Naive B cell (primary cell): Measurements from ENCODE around the gene C1QL4. TPM values are rescaled to one million over a fixed set of nuclear protein-coding genes. Genes with fewer than 3 reads are reported as not detected.
"Not testable (repeated sequence)": the region's sequence is repeated elsewhere in the genome, so short reads cannot be mapped to it uniquely, and the experiment has no call there.

Experiments
- ATAC-seq, 2 donors: fragments of 150-1000 bp; cut with Tn5 transposase; 2 replicates each; pipeline ENCODE4 v1.10.0; 2021; ENCODE audit warnings: low read depth in 2 of 2, mild to moderate bottlenecking in 2 of 2, moderate library complexity in 2 of 2
- DNase-seq: peaks from one replicate; pipeline ENCODE4 v3.0.0; 2022
- H3K27ac Mint-ChIP-seq, 6 donors: one replicate each; pipeline ENCODE4 v1.8.0; 2020 to 2022; ENCODE audit warnings: mild to moderate bottlenecking in 6 of 6, mixed read lengths in 6 of 6, moderate library complexity in 5 of 6, inconsistent platforms in 2 of 6
- H3K27me3 Mint-ChIP-seq, 3 donors: one replicate each; pipeline ENCODE4 v1.8.0; 2021 to 2022; ENCODE audit warnings: mixed read lengths in 3 of 3, mild to moderate bottlenecking in 1 of 3
- H3K36me3 Mint-ChIP-seq, 2 donors: one replicate each; pipeline ENCODE4 v1.8.0; 2020 to 2022; ENCODE audit warnings: mixed read lengths in 2 of 2, inconsistent platforms in 1 of 2, mild to moderate bottlenecking in 1 of 2
- H3K4me1 Mint-ChIP-seq, 3 donors: one replicate each; pipeline ENCODE4 v1.8.0; 2020 to 2022; ENCODE audit warnings: mixed read lengths in 3 of 3, inconsistent platforms in 1 of 3, mild to moderate bottlenecking in 1 of 3, moderate library complexity in 1 of 3
- H3K4me3 Mint-ChIP-seq, 8 donors: one replicate each; pipeline ENCODE4 v1.8.0; 2020 to 2022; ENCODE audit warnings: mild to moderate bottlenecking in 8 of 8, mixed read lengths in 8 of 8, moderate library complexity in 8 of 8, inconsistent platforms in 2 of 8
- H3K9me3 Mint-ChIP-seq, 7 donors: one replicate each; pipeline ENCODE4 v1.8.0; 2020 to 2022; ENCODE audit warnings: mixed read lengths in 7 of 7, mild to moderate bottlenecking in 5 of 7, inconsistent platforms in 2 of 7, moderate library complexity in 1 of 7
- polyA plus RNA-seq, 6 donors: library from polyadenylated mRNA; unstranded; fragments of 300-500 nt; fragmentation: Illumina TruSeq; gene quantifications; one replicate each; pipeline ENCODE4 v1.2.3, GENCODE V29; 2021; ENCODE audit warnings: low read depth in 6 of 6

The C1QL4 gene
- polyA plus RNA-seq, 6 donors from 2014 or later: not detected

DNA sequence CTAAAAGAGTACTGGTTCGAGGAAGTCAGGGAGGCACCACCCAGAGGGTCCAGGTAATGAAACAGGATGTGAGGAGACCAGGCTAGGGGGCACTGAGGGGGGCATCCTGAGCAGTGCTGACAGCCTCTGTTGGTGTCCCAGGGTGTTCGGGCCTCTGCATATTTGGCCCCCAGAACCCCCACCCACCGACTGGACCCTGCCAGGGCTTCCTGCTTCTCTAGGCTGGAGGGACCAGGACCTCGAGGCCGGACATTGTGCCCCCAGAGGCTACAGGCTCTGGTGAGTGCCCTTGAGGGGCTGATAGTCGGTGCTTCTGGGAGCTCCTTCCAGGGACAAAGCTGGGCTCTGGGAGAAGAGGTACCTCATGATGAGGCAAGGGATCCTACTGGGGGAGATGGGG lies 11.4 kb downstream of the C1QL4 start:
- DNase-seq (no peak), ATAC-seq (no peak)
- H3K36me3 Mint-ChIP-seq: no peaks in the 10 kb centered on the region
- no peaks in the 10 kb centered on the region for H3K9me3 Mint-ChIP-seq
- H3K27ac Mint-ChIP-seq: peak overlapping the region in 1 of 6 donors; percentile 47
- peaks cover 0 to 4% (median 0%) of the 10 kb centered on the region in 3 donors for H3K27me3 Mint-ChIP-seq
- H3K4me3 Mint-ChIP-seq: peak overlapping the region in 1 of 8 donors; percentile 53
- H3K4me1 Mint-ChIP-seq: peaks cover 19 to 23% (median 21%) of the 10 kb centered on the region in 3 donors

DNA sequence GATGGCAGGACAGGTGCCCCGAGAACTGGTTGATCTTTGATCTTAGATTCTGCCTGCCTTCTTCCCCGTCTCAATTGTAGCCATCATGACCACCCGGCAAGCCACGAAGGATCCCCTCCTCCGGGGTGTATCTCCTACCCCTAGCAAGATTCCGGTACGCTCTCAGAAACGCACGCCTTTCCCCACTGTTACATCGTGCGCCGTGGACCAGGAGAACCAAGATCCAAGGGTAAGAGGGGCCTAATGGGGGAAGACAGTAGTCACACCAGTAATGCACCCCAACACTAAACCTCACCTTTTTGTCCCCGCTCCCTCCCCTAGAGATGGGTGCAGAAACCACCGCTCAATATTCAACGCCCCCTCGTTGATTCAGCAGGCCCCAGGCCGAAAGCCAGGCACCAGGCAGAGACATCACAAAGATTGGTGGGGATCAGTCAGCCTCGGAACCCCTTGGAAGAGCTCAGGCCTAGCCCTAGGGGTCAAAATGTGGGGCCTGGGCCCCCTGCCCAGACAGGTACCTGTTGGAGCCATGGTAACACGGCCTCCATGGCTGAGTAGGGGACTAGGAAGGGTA lies 13.4 kb downstream of the C1QL4 start:
- DNase-seq (no peak), ATAC-seq (no peak)
- Mint-ChIP-seq H3K27me3 (peaks cover 0 to 6% (median 4%) of the 10 kb centered on the region in 3 donors), H3K27ac (peak overlapping the region in 3 of 6 donors; percentile 41 to 56 (median 54)), H3K4me1 (peaks cover 19 to 23% (median 21%) of the 10 kb centered on the region in 3 donors), H3K9me3 (no peaks in the 10 kb centered on the region), H3K36me3 (no peaks in the 10 kb centered on the region), H3K4me3 (peak overlapping the region; percentile 89 to 100 (median 93))

DNA sequence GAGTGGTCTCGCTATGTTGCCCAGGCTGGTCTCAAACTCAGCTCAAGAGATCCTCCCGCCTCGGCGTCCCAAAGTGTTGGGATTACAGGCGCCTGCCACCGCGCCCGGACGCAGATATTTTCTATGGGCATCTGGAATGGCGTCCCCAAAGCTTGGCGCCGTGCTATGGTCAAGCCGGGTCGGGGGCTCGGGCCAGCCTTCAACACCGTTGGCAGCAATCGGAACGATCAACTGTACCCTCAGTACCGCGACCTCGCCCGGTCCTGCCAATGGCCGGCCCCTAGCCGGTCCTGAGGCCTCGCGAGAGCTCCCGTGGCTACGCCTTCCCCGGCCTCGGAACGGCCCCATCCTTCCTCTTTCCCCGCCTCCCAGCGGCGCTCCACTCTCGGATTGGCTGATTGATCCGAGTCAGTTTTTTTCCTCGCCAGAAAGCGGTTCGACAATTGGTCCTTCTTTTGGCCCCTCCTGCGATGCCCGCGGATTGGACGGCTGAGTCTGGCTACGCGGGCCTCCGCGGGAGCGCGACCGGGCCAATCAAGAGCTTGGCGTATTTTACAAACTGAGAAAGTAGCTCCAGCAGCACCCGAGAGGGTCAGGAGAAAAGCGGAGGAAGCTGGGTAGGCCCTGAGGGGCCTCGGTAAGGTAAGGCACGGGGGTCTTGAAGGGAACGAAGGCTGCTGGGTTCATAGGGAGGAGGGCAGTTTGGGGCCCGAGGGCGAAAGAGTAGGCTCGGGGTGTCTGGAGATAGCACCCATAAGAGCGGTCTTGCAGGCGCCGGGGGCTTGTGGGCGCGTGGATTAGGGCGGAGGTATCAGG lies 14.1 kb downstream of the C1QL4 start, which contains the start of gene TROAP:
Gene TROAP (plus strand): TSS at position 548 of the 816 bp plus-strand sequence. CDS start 354 bp downstream, outside the sequence.
- DNase-seq (peak; percentile 98), ATAC-seq (peak; percentile 94 to 96)
- Mint-ChIP-seq H3K27me3 (peaks cover 0 to 6% (median 3%) of the 10 kb centered on the region in 3 donors), H3K27ac (peak within 1 kb of the TSS; percentile 41 to 95 (median 88)), H3K4me3 (peak within 1 kb of the TSS; percentile 89 to 100 (median 93)), H3K4me1 (peaks cover 19 to 23% (median 21%) of the 10 kb centered on the region in 3 donors), H3K9me3 (no peaks in the 10 kb centered on the region), H3K36me3 (no peaks in the 10 kb centered on the region)

DNA sequence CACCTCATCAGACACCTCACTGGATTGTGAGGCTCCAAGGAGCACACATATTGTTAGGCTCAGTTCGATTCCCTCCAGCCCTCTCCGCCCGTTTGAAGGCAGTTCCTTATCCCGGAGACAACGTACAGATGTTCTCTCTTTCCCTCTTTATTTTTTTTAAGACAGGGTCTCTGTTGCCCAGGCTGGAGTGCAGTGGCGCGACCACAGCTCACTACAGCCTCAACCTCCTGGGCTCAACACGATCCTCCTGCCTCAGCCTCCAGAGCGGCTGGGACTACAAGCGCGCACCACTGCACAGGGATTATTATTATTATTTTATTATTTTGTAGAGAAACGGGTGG lies 14.7 kb downstream of the C1QL4 start:
- no peak for ATAC-seq
- H3K27ac Mint-ChIP-seq: peak overlapping the region in 4 of 6 donors; percentile 41 to 95 (median 80)
- H3K4me1 Mint-ChIP-seq: peaks cover 19 to 23% (median 21%) of the 10 kb centered on the region in 3 donors
- peaks cover 0 to 6% (median 0%) of the 10 kb centered on the region in 3 donors for H3K27me3 Mint-ChIP-seq
- no peaks in the 10 kb centered on the region for H3K9me3 Mint-ChIP-seq
- DNase-seq: no peak
- no peaks in the 10 kb centered on the region for H3K36me3 Mint-ChIP-seq
- peak overlapping the region; percentile 89 to 100 (median 93) for H3K4me3 Mint-ChIP-seq

DNA sequence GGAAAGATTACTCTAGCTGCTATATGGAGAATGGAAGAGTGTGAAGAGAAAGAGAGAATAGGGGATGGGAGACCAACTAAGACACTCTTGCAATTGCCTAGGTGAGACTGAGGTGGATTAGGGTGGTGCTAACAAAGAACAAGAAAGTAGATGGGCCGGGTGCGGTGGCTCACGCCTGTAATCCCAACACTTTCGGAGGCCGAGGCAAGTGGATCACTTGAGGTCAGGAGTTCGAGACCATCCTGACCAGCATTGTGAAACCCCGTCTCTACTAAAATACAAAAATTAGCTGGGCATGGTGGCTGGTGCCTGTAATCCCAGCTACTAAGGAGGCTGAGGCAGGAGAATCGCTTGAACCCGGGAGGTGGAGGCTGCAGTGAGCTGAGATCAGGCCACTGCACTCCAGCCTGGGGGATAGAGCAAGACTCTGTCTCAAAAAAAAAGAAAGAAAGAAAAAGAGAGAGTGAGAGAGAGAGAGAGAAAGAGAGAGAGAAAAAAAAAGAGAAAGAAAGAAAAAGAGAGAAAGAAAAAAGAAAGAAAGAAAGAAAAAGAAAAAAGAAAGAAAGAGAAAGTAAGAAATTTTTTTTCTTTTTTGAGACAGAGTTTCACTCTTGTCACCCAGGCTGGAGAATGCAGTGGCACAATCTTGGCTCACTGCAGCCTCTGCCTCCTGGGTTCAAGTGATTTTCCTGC lies 16.4 kb downstream of the C1QL4 start:
- H3K36me3 Mint-ChIP-seq, ATAC-seq, H3K9me3 Mint-ChIP-seq, DNase-seq, H3K27me3 Mint-ChIP-seq: not testable (repeated sequence)
- peaks cover 19 to 23% (median 21%) of the 10 kb centered on the region in 3 donors for H3K4me1 Mint-ChIP-seq
- H3K27ac Mint-ChIP-seq: peak overlapping the region in 2 of 6 donors; percentile 44 to 91
- peak overlapping the region in 7 of 8 donors; percentile 0 to 58 (median 44) for H3K4me3 Mint-ChIP-seq

DNA sequence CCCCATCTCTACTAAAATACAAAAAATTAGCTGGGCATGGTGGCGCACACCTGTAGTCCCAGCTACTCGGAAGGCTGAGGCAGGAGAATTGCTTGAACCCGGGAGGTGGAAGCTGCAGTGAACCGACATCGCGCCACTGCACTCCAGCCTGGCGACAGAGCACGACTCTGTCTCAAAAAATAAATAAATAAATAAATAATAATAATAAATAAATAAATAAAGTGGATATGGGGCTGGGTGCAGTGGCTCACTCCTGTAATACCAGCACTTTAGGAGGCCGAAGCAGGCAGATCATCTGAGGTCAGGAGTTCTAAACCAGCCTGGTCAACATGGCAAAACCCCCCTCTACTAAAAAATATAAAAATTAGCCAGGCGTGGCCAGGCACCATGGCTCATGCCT lies 19.9 kb downstream of the C1QL4 start:
- not testable (repeated sequence) for H3K4me3 Mint-ChIP-seq, DNase-seq, H3K27ac Mint-ChIP-seq, H3K9me3 Mint-ChIP-seq, H3K4me1 Mint-ChIP-seq, ATAC-seq, H3K36me3 Mint-ChIP-seq
- peaks cover 0 to 12% (median 8%) of the 10 kb centered on the region in 3 donors for H3K27me3 Mint-ChIP-seq

DNA sequence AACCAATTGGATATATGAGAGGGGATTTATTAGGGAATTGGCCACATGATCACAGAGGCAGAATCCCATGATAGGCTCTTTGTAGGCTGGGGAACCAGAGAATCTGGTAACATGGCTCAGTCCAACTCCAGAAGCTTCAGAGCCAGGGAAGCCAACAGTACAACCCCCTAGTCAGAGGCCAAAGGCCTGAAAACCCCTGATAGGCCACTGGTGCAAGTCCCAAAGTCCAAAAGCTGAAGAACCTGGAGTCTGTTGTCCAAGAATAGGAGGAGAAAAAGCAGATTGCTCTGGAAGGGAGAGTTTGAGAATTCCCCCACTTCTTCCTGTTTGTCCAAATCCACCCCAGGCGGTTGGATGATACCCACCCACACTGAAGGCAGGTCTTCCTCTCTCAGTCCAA lies 22.2 kb downstream of the C1QL4 start:
- Mint-ChIP-seq H3K9me3 (no peaks in the 10 kb centered on the region), H3K36me3 (no peaks in the 10 kb centered on the region), H3K27ac (no peak overlapping the region)

DNA sequence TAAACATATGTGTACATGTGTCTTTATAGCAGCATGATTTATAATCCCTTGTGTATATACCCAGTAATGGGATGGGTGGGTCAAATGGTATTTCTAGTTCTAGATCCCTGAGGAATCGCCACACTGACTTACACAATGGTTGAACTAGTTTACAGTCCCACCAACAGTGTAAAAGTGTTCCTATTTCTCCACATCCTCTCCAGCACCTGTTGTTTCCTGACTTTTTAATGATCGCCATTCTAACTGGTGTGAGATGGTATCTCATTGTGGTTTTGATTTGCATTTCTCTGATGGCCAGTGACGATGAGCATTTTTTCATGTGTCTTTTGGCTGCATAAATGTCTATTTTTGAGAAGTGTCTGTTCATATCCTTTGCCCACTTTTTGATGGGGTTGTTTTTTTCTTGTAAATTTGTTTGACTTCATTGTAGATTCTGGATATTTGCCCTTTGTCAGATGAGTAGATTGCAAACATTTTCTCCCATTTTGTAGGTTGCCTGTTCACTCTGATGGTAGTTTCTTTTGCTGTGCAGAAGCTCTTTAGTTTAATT lies 26.5 kb downstream of the C1QL4 start:
- H3K9me3 Mint-ChIP-seq, ATAC-seq, DNase-seq, H3K4me3 Mint-ChIP-seq, H3K36me3 Mint-ChIP-seq, H3K27ac Mint-ChIP-seq, H3K4me1 Mint-ChIP-seq: not testable (repeated sequence)
- H3K27me3 Mint-ChIP-seq: peaks cover 32 to 41% (median 34%) of the 10 kb centered on the region in 3 donors

More for the DNA sequence above, 22.2 kb downstream of the C1QL4 start:
- DNase-seq: no peak
- Mint-ChIP-seq H3K4me3 (no peak overlapping the region), H3K27me3 (peaks cover 0 to 18% (median 11%) of the 10 kb centered on the region in 3 donors), H3K4me1 (no peaks in the 10 kb centered on the region)
- ATAC-seq: no peak

DNA sequence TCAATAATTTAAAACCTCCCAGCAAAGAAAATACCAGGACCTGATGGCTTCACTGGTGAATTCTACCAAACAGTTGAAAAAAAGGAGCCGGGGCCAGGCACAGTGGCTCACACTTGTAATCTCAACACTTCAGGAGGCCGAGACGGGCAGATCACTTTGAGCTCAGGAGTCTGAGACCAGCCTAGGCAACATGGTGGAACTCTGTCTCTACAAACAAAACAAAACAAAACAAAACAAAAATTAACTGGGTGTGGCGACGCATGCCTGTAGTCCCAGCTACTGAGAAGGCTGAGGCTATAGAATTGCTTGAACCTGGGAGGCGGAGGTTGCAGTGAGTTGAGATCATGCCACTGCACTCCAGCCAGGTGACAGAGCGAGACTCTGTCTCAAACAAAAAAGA lies 27.6 kb downstream of the C1QL4 start:
- Mint-ChIP-seq H3K36me3 (no peaks in the 10 kb centered on the region), H3K27me3 (peaks cover 28 to 44% (median 43%) of the 10 kb centered on the region in 3 donors), H3K27ac (no peak overlapping the region), H3K4me3 (no peak overlapping the region), H3K9me3 (no peaks in the 10 kb centered on the region), H3K4me1 (no peaks in the 10 kb centered on the region)
- DNase-seq (no peak), ATAC-seq (no peak)

DNA sequence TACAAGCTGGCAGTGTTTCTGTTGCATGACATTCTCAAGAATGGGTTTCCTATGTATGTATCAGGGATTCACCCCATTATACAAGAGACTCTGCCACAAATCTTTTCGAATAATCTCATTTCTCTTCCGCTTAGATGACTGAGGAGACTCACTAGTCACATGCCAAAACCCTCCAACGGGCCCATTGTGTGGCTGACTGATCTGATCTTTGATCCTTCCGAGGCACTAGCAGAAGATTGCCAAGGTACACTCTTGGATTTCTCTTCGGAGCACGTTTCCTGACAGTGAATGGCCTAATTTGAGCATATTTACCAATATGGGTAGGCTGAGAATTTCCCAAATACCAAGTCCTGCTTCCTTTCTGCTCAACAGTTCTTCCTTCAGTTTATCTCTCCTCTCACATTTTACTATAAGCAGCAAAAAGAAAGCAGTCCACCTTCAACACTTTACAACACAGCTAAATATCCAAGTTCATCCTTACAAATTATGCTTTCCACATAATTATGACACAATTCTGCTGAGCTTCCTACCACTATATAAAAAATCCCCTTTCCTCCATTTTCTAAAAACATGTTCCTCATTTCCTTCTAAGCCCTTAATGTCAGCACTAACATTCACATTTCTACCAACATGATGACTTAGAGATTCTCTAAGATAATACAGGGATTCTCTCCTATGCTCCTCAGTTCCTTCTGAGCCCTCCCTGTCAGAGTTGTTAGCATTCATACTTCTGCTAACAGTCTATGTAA lies 31.1 kb downstream of the C1QL4 start:
- Mint-ChIP-seq H3K27ac (no peak overlapping the region), H3K4me3 (no peak overlapping the region), H3K27me3 (peaks cover 40 to 70% (median 69%) of the 10 kb centered on the region in 3 donors), H3K9me3 (no peaks in the 10 kb centered on the region), H3K36me3 (peaks cover 0 to 4% of the 10 kb centered on the region in 2 donors), H3K4me1 (no peaks in the 10 kb centered on the region)
- no peak for DNase-seq
- no peak for ATAC-seq

DNA sequence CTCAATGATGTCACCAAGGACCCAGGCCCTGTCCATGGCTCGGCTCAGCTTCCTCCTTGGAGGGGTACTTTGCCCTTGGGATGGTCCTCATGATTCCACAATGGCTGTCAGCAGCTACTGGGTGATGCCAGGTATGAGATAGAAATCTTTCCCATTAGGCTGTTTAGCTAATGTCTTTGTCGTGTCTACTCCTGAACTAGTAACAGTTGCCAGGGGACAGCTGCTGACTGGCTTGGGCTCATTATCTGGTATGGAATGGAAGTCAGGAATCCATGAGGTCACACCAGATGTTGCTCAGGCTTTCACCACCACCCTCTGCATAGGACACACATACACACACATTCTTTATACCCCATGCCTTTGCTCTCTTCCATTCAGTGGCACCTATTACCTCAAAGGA lies 32.8 kb downstream of the C1QL4 start:
- Mint-ChIP-seq H3K27me3 (peaks cover 34 to 70% (median 68%) of the 10 kb centered on the region in 3 donors), H3K9me3 (no peaks in the 10 kb centered on the region), H3K4me3 (no peak overlapping the region), H3K36me3 (peaks cover 0 to 4% of the 10 kb centered on the region in 2 donors), H3K27ac (no peak overlapping the region), H3K4me1 (no peaks in the 10 kb centered on the region)
- DNase-seq (no peak), ATAC-seq (no peak)

DNA sequence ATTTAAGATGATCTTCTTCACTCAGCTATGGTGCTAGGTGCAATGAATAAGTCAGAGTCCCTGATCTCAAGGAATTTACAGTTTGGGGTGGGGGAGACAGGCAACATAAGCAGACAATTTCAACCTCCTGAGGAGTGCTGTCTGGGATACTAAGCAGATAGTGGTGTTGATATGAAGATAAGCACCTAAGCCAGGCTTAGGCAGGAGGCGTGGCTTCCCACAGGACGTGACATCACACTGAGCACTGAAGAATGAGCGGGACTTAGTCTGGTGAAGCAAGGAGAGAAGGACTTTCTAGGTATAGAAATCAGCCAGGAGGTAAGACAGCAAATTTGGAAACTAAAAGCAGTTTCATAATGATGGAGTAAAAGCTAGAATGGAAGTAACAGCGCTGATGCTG lies 35.2 kb downstream of the C1QL4 start:
- peaks cover 0 to 4% of the 10 kb centered on the region in 2 donors for H3K36me3 Mint-ChIP-seq
- H3K27ac Mint-ChIP-seq: no peak overlapping the region
- H3K27me3 Mint-ChIP-seq: peaks cover 50 to 79% (median 72%) of the 10 kb centered on the region in 3 donors
- no peaks in the 10 kb centered on the region for H3K9me3 Mint-ChIP-seq
- ATAC-seq: no peak
- peaks cover 4 to 20% (median 18%) of the 10 kb centered on the region in 3 donors for H3K4me1 Mint-ChIP-seq
- DNase-seq: no peak
- no peak overlapping the region for H3K4me3 Mint-ChIP-seq
